Stomach (tissue), 19 donors: ENCODE data around the gene ADH5. TPM values are rescaled to one million over a fixed set of nuclear protein-coding genes. Genes with fewer than 3 reads are reported as not detected.
A peak's percentile ranks its signal among the peaks of the same experiment; 100 is the strongest.

Source experiments
- DNase-seq, 2 donors: peaks; one replicate each; pipeline versions ENCODE4 v3.0.0 to v3.0.0-alpha.2; 2013 to 2019
- H3K27ac ChIP-seq, 5 donors: fragments of 200-600 bp in 4 of 5; sonication (generic) in 4 of 5; one replicate each; pipeline ENCODE4 v1.5.1; 2013 to 2019; ENCODE audit warnings: mild to moderate bottlenecking in 1 of 5, moderate library complexity in 1 of 5
- H3K27me3 ChIP-seq, 3 donors: fragments of 200-600 bp; sonication (generic); one replicate each; pipeline ENCODE4 v1.5.1; 2017 to 2019; ENCODE audit warnings: mixed run types in 1 of 3
- H3K36me3 ChIP-seq, 4 donors: fragments of 200-600 bp; sonication (generic); 1 replicate in 3 of 4; 2 replicates in 1 of 4; pipeline ENCODE4 v1.5.1; 2016 to 2019
- H3K4me1 ChIP-seq, 4 donors: fragments of 200-600 bp; sonication (generic); one replicate each; pipeline ENCODE4 v1.5.1; 2016 to 2019
- H3K4me3 ChIP-seq, 4 donors: fragments of 200-600 bp; sonication (generic) in 3 of 4; one replicate each; pipeline ENCODE4 v1.5.1; 2016 to 2019; ENCODE audit warnings: mild to moderate bottlenecking in 1 of 4
- H3K9me3 ChIP-seq, 4 donors: fragments of 200-600 bp; sonication (generic); one replicate each; pipeline ENCODE4 v1.5.1; 2016 to 2019
- CTCF ChIP-seq, 7 experiments: fragments of 450-650 bp in 4 of 7; fragments of 200-600 bp in 3 of 7; sonication (generic) in 3 of 7; IDR thresholded peaks; one replicate each; pipeline ENCODE4 v1.5.1; 2016 to 2019; ENCODE audit warnings: antibody characterized with exemption in 7 of 7, control low read depth in 2 of 7, mild to moderate bottlenecking in 1 of 7
- EP300 ChIP-seq: sonication (generic); formaldehyde crosslinking; IDR thresholded peaks from one replicate; pipeline ENCODE4 v1.6.1; 2017; ENCODE audit warnings: antibody characterized with exemption
- POLR2A ChIP-seq, 4 donors: fragments of 450-650 bp; IDR thresholded peaks; one replicate each; pipeline ENCODE4 v1.6.1; 2016; ENCODE audit warnings: antibody characterized with exemption in 4 of 4, control low read depth in 2 of 4, mild to moderate bottlenecking in 1 of 4, moderate library complexity in 1 of 4
- POLR2AphosphoS5 ChIP-seq, 3 donors: sonication (generic); formaldehyde crosslinking; IDR thresholded peaks; one replicate each; pipeline ENCODE4 v1.6.1; 2016; ENCODE audit warnings: antibody characterized with exemption in 3 of 3
- WGBS, 5 donors: extraction: QIAGEN DNeasy Blood & Tissue Kit in 3 of 5; methylation state at CpG; one replicate each; pipeline versions ENCODE4 v1.1.5 to v1.1.7; 2013 to 2018; 5-methylcytosine and 5-hydroxymethylcytosine counted together
- intact Hi-C: fragments of 100-400 bp; cut with DNase I; formaldehyde crosslinking; loops from one replicate; pipeline ENCODE4 v1.15.1; 2023; ENCODE audit warnings: low total_unique reads
- long read RNA-seq, 10 donors: transcript quantifications; one replicate each; lab custom pipeline, GENCODE V29; 2026
- polyA plus RNA-seq, 3 donors: library from polyadenylated mRNA; stranded (reverse); fragments of 200-250 nt; gene quantifications; one replicate each; pipeline ENCODE4 v1.2.3, GENCODE V29; 2013
- total RNA-seq, 5 donors: library from RNA; depleted of rRNA; stranded (reverse); fragments of >200 nt; gene quantifications; one replicate each; pipeline versions ENCODE4 v1.1.0 to v1.2.3, GENCODE V29; 2014 to 2016
- donor health status: healthy with polysubstance abuse.
- donor health status: Bipolar disorder and iron deficiency.
- donor health status: healthy.

ADH5 gene
- 100 to 1,000 TPM in 2 of 5 donors, 10 to 100 TPM in 3; 63.0 to 162 (median 94.2) TPM for total RNA-seq
- polyA plus RNA-seq: 100 to 1,000 TPM; 128 to 148 (median 145) TPM
- long read RNA-seq, donor 1, transcript ADH5-201 (9 exons, 2,615 nt): major isoform, 6 of 43 reads
- long read RNA-seq, donor 1, partial matches to known transcripts: 34 of 43 reads
- long read RNA-seq, donor 1, other reads (novel, unspliced or antisense): 0 of 43 reads
- long read RNA-seq, donor 2, transcript ADH5-201 (9 exons, 2,615 nt): major isoform, 16 of 46 reads
- long read RNA-seq, donor 2, partial matches to known transcripts: 27 of 46 reads
- long read RNA-seq, donor 2, other reads (novel, unspliced or antisense): 0 of 46 reads
- long read RNA-seq, donor 3, transcript ADH5-201 (9 exons, 2,615 nt): major isoform, 20 of 44 reads
- long read RNA-seq, donor 3, partial matches to known transcripts: 23 of 44 reads
- long read RNA-seq, donor 3, other reads (novel, unspliced or antisense): 0 of 44 reads
- long read RNA-seq, donor 4, partial matches to known transcripts: 0 of 3 reads
- long read RNA-seq, donor 4, other reads (novel, unspliced or antisense): 0 of 3 reads
- long read RNA-seq, donor 5, transcript ADH5-201 (9 exons, 2,615 nt): major isoform, 25 of 51 reads
- long read RNA-seq, donor 5, partial matches to known transcripts: 24 of 51 reads
- long read RNA-seq, donor 5, other reads (novel, unspliced or antisense): 0 of 51 reads
- long read RNA-seq, donor 6, transcript ADH5-208 (6 exons, 1,909 nt): minor isoform, 8 of 154 reads
- long read RNA-seq, donor 6, transcript ADH5-201 (9 exons, 2,615 nt): major isoform, 35 of 154 reads
- long read RNA-seq, donor 6, partial matches to known transcripts: 108 of 154 reads
- long read RNA-seq, donor 6, other reads (novel, unspliced or antisense): 0 of 154 reads
- long read RNA-seq, donor 7, transcript ADH5-201 (9 exons, 2,615 nt): major isoform, 28 of 72 reads
- long read RNA-seq, donor 7, partial matches to known transcripts: 41 of 72 reads
- long read RNA-seq, donor 7, other reads (novel, unspliced or antisense): 0 of 72 reads
- long read RNA-seq, donor 8, transcript ADH5-201 (9 exons, 2,615 nt): major isoform, 21 of 75 reads
- long read RNA-seq, donor 8, partial matches to known transcripts: 53 of 75 reads
- long read RNA-seq, donor 8, other reads (novel, unspliced or antisense): 0 of 75 reads
- long read RNA-seq, donor 9, transcript ADH5-201 (9 exons, 2,615 nt): major isoform, 19 of 73 reads
- long read RNA-seq, donor 9, partial matches to known transcripts: 52 of 73 reads
- long read RNA-seq, donor 9, other reads (novel, unspliced or antisense): 0 of 73 reads
- long read RNA-seq, donor 10, transcript ADH5-201 (9 exons, 2,615 nt): major isoform, 11 of 37 reads
- long read RNA-seq, donor 10, partial matches to known transcripts: 23 of 37 reads
- long read RNA-seq, donor 10, other reads (novel, unspliced or antisense): 0 of 37 reads

DNA sequence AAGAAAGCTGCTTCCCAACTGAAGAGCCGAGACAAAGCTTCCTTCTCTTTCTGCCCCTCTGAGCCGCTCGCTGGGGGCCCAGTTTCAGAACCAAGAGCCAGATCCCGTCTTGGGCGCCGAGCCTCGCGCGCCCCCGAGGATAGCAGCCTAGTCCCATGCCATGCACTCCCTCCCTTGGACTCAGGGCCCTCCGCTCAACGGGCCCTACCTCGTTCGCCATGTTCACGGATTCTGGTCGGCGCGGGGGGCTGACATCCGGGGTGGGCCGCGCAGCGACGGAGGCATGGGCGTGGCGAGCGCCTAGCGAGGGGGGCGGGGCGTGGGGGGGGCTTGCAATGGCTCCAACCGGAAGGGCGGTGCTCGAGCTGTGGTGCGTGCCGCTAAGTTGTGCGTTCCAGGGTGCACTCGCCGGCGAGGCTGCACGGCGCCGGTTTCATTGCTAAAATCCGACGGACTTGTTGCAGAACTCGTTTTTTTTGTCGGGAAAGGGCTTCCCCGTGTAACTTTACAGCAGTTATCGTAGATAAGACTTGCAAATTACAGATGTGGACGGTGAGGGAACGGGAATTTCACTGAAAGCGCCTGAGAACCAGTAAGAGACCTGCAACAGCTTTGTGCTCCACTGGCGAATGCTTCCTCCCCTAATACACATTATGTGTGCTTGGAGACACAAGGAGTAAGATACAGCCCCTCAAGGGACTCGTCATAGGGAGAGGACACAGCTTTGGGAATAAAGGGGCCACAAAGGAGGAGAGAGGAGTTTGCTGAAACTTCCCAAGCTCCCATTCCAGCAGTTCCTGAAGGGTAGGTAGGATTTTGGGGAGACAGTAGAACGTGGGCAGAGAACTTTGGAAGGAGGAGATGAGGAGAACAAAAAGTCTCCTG lies at the start of gene ADH5:
Gene ADH5 (minus strand): TSS at position 308 of the 885 bp plus-strand sequence. CDS start 88 bp downstream, at position 220.
- peaks cover 17 to 21% (median 20%) of the 10 kb centered on the region in 4 donors for H3K36me3 ChIP-seq
- no peaks in the 10 kb centered on the region for H3K9me3 ChIP-seq
- H3K27me3 ChIP-seq: no peaks in the 10 kb centered on the region
- peak; percentile 88 to 97 for DNase-seq
- peak within 1 kb of the TSS; percentile 72 to 83 (median 75) for H3K4me3 ChIP-seq
- H3K4me1 ChIP-seq: peaks cover 11 to 57% (median 40%) of the 10 kb centered on the region in 4 donors
- TF ChIP-seq POLR2A (IDR thresholded peaks at IDR 0.05) (peak in 2 of 4 donors; percentile 12 to 59), POLR2AphosphoS5 (IDR thresholded peaks at IDR 0.05) (peak; percentile 85 to 95 (median 94)), EP300 (no peak)
- intact Hi-C loops: no loop called here
- WGBS, 5 donors: 0 to 1% (median 1%) methylated on average over 10 to 53 of the region's 53 CpGs
- peak within 1 kb of the TSS; percentile 90 to 98 (median 97) for H3K27ac ChIP-seq

DNA sequence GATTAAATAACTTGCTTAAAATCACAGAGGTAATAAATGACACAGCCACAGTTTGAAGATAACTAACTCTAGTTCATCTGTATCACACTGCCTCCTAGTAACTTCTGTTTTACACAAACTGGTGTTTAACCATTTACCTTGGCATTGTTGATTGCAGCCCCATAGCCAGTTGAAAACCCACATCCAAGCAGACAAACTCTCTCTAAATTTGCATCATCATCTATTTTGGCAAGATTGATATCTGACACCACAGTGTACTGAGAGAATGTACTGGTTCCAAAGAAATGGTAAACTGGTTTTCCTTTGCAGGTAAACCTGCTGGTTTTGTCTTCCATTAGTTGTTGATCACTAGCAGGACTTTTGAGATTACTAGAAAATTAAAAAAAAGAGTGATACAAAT lies 47.7 kb upstream of the ADH5 start:
- H3K4me1 ChIP-seq: no peaks in the 10 kb centered on the region
- intact Hi-C loops: no loop called here
- DNase-seq: no peak

GRCh38 chr4:99135541-99136162 lies 47.1 kb upstream of the ADH5 start:
- H3K4me1 ChIP-seq: no peaks in the 10 kb centered on the region
- TF ChIP-seq POLR2A (IDR thresholded peaks at IDR 0.05) (no peak), CTCF (IDR thresholded peaks at IDR 0.05) (no peak), POLR2AphosphoS5 (IDR thresholded peaks at IDR 0.05) (no peak), EP300 (no peak)
- H3K36me3 ChIP-seq: no peaks in the 10 kb centered on the region
- intact Hi-C loops: no loop called here
- no peak overlapping the region for H3K4me3 ChIP-seq
- DNase-seq: no peak
- H3K9me3 ChIP-seq: no peaks in the 10 kb centered on the region
- H3K27ac ChIP-seq: no peak overlapping the region
- no peaks in the 10 kb centered on the region for H3K27me3 ChIP-seq
- WGBS, 5 donors: 64 to 82% (median 66%) methylated on average over 3 of the region's 3 CpGs

More for the DNA sequence above, 47.7 kb upstream of the ADH5 start:
- Histone ChIP-seq H3K27me3 (no peaks in the 10 kb centered on the region), H3K27ac (no peak overlapping the region), H3K36me3 (no peaks in the 10 kb centered on the region), H3K4me3 (no peak overlapping the region), H3K9me3 (no peaks in the 10 kb centered on the region)
- TF ChIP-seq CTCF (IDR thresholded peaks at IDR 0.05) (no peak), POLR2AphosphoS5 (IDR thresholded peaks at IDR 0.05) (no peak), EP300 (no peak), POLR2A (IDR thresholded peaks at IDR 0.05) (no peak)
